Stimulated activated CD8-positive, alpha-beta memory T cell treated with anti-CD3 and anti-CD28 coated beads, Interleukin-4, amount 100 ng/mL, for 1 hour (primary cell): ENCODE measurements around the gene FYB2.

Experiments
- DNase-seq, 2 donors: peaks; one replicate each; pipeline ENCODE4 v3.0.0-alpha.2; 2020; ENCODE audit warnings: low read depth in 2 of 2, low spot score in 1 of 2

Gene FYB2

GRCh38 chr1:56835657-56836056 lies 16.5 kb upstream of the FYB2 start:
- DNase-seq = no peak

GRCh38 chr1:56834137-56834900 lies 15.1 kb upstream of the FYB2 start:
- no peak for DNase-seq

- DNase-seq = no peak
These were observed 13.9 kb upstream of the FYB2 start for GRCh38 chr1:56833088-56833487.

- peak; percentile 28 to 41 for DNase-seq
These were observed 12.9 kb upstream of the FYB2 start for GRCh38 chr1:56831871-56832693.

- DNase-seq = no peak
These were observed 10.8 kb upstream of the FYB2 start for GRCh38 chr1:56830052-56830451.

- no peak for DNase-seq
These were observed 8.5 kb upstream of the FYB2 start for GRCh38 chr1:56827711-56828110.

- no peak for DNase-seq
These were observed 6.2 kb upstream of the FYB2 start for GRCh38 chr1:56825436-56825835.

- no peak for DNase-seq
These were observed 5.7 kb upstream of the FYB2 start for GRCh38 chr1:56824938-56825337.

- no peak for DNase-seq
These were observed 5.1 kb upstream of the FYB2 start for GRCh38 chr1:56824271-56824670.

GRCh38 chr1:56821462-56821797 lies 2.2 kb upstream of the FYB2 start:
- DNase-seq = no peak

GRCh38 chr1:56820755-56821461 lies 1.7 kb upstream of the FYB2 start:
- peak; percentile 15 to 41 for DNase-seq

GRCh38 chr1:56817716-56818463 lies 1.3 kb downstream of the FYB2 start:
- no peak for DNase-seq

GRCh38 chr1:56816909-56817308 lies 2.3 kb downstream of the FYB2 start:
- DNase-seq = no peak

- DNase-seq = no peak
These were observed 2.9 kb downstream of the FYB2 start for GRCh38 chr1:56816264-56816663.

- no peak for DNase-seq
These were observed 5.0 kb downstream of the FYB2 start for GRCh38 chr1:56814205-56814604.

GRCh38 chr1:56811331-56811730 lies 7.9 kb downstream of the FYB2 start:
- no peak for DNase-seq

GRCh38 chr1:56808410-56808809 lies 10.8 kb downstream of the FYB2 start:
- no peak for DNase-seq

- no peak for DNase-seq
These were observed 12.4 kb downstream of the FYB2 start for GRCh38 chr1:56806804-56807203.

GRCh38 chr1:56803561-56804156 lies 15.5 kb downstream of the FYB2 start:
- DNase-seq = no peak

GRCh38 chr1:56799605-56800400 lies 19.4 kb downstream of the FYB2 start:
- no peak for DNase-seq
